H1 (cell line): ENCODE measurements around the gene SPOP.

Source experiments
- CEBPB ChIP-seq: IDR thresholded peaks from 2 replicates; pipeline ENCODE4 v1.6.1; 2012; ENCODE audit warnings: low read depth, low read length
- E2F6 ChIP-seq: IDR thresholded peaks from 2 replicates; pipeline ENCODE4 v1.6.1; 2012; ENCODE audit warnings: inconsistent platforms
- EGR1 ChIP-seq: IDR thresholded peaks from 2 replicates; pipeline ENCODE4 v1.6.1; 2011; ENCODE audit warnings: low read depth, low read length, borderline replicate concordance
- YY1 ChIP-seq: IDR thresholded peaks from 2 replicates; pipeline ENCODE4 v1.6.1; 2011; ENCODE audit warnings: low read depth, mild to moderate bottlenecking, low read length
- TF ChIP-seq, protein P1 (sequence below): IDR thresholded peaks from 2 replicates; pipeline ENCODE4 v1.6.1; 2011; ENCODE audit warnings: low read depth, mild to moderate bottlenecking, low read length; ENCODE audit not compliant: insufficient read depth

- no peak for TF ChIP-seq EGR1
- TF ChIP-seq, protein P1, sequence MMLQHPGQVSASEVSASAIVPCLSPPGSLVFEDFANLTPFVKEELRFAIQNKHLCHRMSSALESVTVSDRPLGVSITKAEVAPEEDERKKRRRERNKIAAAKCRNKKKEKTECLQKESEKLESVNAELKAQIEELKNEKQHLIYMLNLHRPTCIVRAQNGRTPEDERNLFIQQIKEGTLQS, result no peak
- no peak for TF ChIP-seq YY1
- no peak for TF ChIP-seq E2F6
- no peak for TF ChIP-seq CEBPB
Observed at GRCh38 chr17:49612726-49613125, 65.2 kb downstream of the SPOP start.
